HEK293 (cell line): ENCODE results near the gene NLRP1.

ENCODE experiments used
- CTCF ChIA-PET: fragments of 350-600 bp; formaldehyde crosslinking; extraction: SDS; loops from one replicate; lab custom pipeline; 2021; ENCODE audit warnings: antibody characterized with exemption; lab: Yijun Ruan, JAX
- POLR2A ChIA-PET: fragments of 300-600 bp; formaldehyde crosslinking; extraction: SDS; loops from one replicate; lab custom pipeline; 2020; ENCODE audit warnings: antibody characterized with exemption, inconsistent platforms; lab: Yijun Ruan, JAX
- H3K27ac ChIP-seq: fragments of 200-500 bp; sonication (Bioruptor generic); 2 replicates; pipeline ENCODE4 v1.5.1; 2014; ENCODE audit warnings: low read depth, low read length, control low read depth, inconsistent platforms; ENCODE audit errors: extremely low read depth
- H3K36me3 ChIP-seq, 2 experiments: fragments of 200-500 bp in 1 of 2; sonication (Bioruptor generic) in 1 of 2; 1 replicate in 1 of 2; 2 replicates in 1 of 2; pipeline ENCODE4 v1.5.1; 2014 to 2017; ENCODE audit warnings: inconsistent platforms in 2 of 2, low read length in 2 of 2; ENCODE audit not compliant: control insufficient read depth in 2 of 2, insufficient read depth in 1 of 2
- H3K4me1 ChIP-seq: fragments of 200-500 bp; sonication (Bioruptor generic); 2 replicates; pipeline ENCODE4 v1.5.1; 2014; ENCODE audit warnings: mild to moderate bottlenecking, low read length, inconsistent platforms; ENCODE audit not compliant: control insufficient read depth, insufficient read depth
- H3K4me3 ChIP-seq: 2 replicates; pipeline ENCODE4 v1.5.1; 2011; ENCODE audit warnings: low read depth, mild to moderate bottlenecking, control low read depth, low read length, moderate library complexity
- H3K9me3 ChIP-seq: fragments of 200-500 bp; sonication (Bioruptor generic); 2 replicates; pipeline ENCODE4 v1.5.1; 2014; ENCODE audit warnings: low read depth, low read length, inconsistent platforms; ENCODE audit not compliant: control insufficient read depth, insufficient read depth
- AEBP2 ChIP-seq: fragments of 450-650 bp; formaldehyde crosslinking; IDR thresholded peaks from 2 replicates; pipeline ENCODE4 v1.5.1; 2016; ENCODE audit warnings: missing biosample characterization, missing genetic modification characterization, borderline replicate concordance
- BCL6B ChIP-seq: fragments of 450-650 bp; formaldehyde crosslinking; IDR thresholded peaks from 2 replicates; pipeline ENCODE4 v1.5.1; 2017; ENCODE audit warnings: missing biosample characterization, missing genetic modification characterization
- MYNN ChIP-seq: fragments of 450-650 bp; formaldehyde crosslinking; IDR thresholded peaks from 2 replicates; pipeline ENCODE4 v1.5.1; 2016; ENCODE audit warnings: missing biosample characterization, missing genetic modification characterization, borderline replicate concordance
- PRDM4 ChIP-seq: fragments of 450-650 bp; formaldehyde crosslinking; IDR thresholded peaks from 2 replicates; pipeline ENCODE4 v1.5.1; 2017; ENCODE audit warnings: missing biosample characterization, missing genetic modification characterization
- REPIN1 ChIP-seq: fragments of 450-650 bp; formaldehyde crosslinking; IDR thresholded peaks from 2 replicates; pipeline ENCODE4 v1.5.1; 2017; ENCODE audit warnings: missing biosample characterization, missing genetic modification characterization, low read depth
- REST ChIP-seq: fragments of 450-650 bp; formaldehyde crosslinking; IDR thresholded peaks from 2 replicates; pipeline ENCODE4 v1.5.1; 2016; ENCODE audit warnings: missing biosample characterization, missing genetic modification characterization
- SP3 ChIP-seq: fragments of 450-650 bp; formaldehyde crosslinking; IDR thresholded peaks from 2 replicates; pipeline ENCODE4 v1.5.1; 2016; ENCODE audit warnings: missing biosample characterization, missing genetic modification characterization
- TRIM28 ChIP-seq: IDR thresholded peaks from 2 replicates; pipeline ENCODE4 v1.6.1; 2011; ENCODE audit warnings: low read length, control low read depth, borderline replicate concordance
- ZBTB7A ChIP-seq: fragments of 450-650 bp; formaldehyde crosslinking; IDR thresholded peaks from 2 replicates; pipeline ENCODE4 v1.5.1; 2016; ENCODE audit warnings: low read depth, missing biosample characterization, missing genetic modification characterization
- ZNF513 ChIP-seq: fragments of 450-650 bp; IDR thresholded peaks from 2 replicates; pipeline ENCODE4 v1.5.1; 2018; ENCODE audit warnings: missing biosample characterization, missing genetic modification characterization
- ZNF621 ChIP-seq: fragments of 450-650 bp; formaldehyde crosslinking; IDR thresholded peaks from 2 replicates; pipeline ENCODE4 v1.5.1; 2017; ENCODE audit warnings: missing biosample characterization, missing genetic modification characterization
- ZNF658 ChIP-seq: fragments of 450-650 bp; formaldehyde crosslinking; IDR thresholded peaks from 2 replicates; pipeline ENCODE4; 2016; ENCODE audit warnings: missing biosample characterization, missing genetic modification characterization
- ZNF777 ChIP-seq: fragments of 450-650 bp; formaldehyde crosslinking; IDR thresholded peaks from 2 replicates; pipeline ENCODE4 v1.5.1; 2017; ENCODE audit warnings: missing biosample characterization, missing genetic modification characterization, borderline replicate concordance
- ZNF843 ChIP-seq: fragments of 450-650 bp; formaldehyde crosslinking; IDR thresholded peaks from 2 replicates; pipeline ENCODE4 v1.5.1; 2016; ENCODE audit warnings: missing biosample characterization, missing genetic modification characterization

NLRP1 gene

GRCh38 chr17:5540321-5540720, 44.0 kb downstream of the NLRP1 start:
- H3K9me3 ChIP-seq: no peaks in the 10 kb centered on the region
- CTCF ChIA-PET: no interaction called here
- no peak for TF ChIP-seq BCL6B (tag by site-specific recombination)
- TF ChIP-seq ZNF777 (tag by site-specific recombination): no peak
- no peak for TF ChIP-seq ZNF513 (tag by site-specific recombination)
- no peaks in the 10 kb centered on the region for H3K4me1 ChIP-seq
- no peak overlapping the region for H3K27ac ChIP-seq
- POLR2A ChIA-PET: no interaction called here
- no peaks in the 10 kb centered on the region for H3K36me3 ChIP-seq
- H3K4me3 ChIP-seq: no peak overlapping the region

- no peak overlapping the region for H3K4me3 ChIP-seq
- TF ChIP-seq MYNN (tag by site-specific recombination) (no peak), TRIM28 (no peak), ZNF658 (tag by site-specific recombination) (no peak), PRDM4 (tag by site-specific recombination) (no peak), ZNF843 (no peak), REST (tag by site-specific recombination) (no peak), REPIN1 (tag by site-specific recombination) (no peak), AEBP2 (tag by site-specific recombination) (no peak), SP3 (tag by site-specific recombination) (no peak), ZBTB7A (no peak), ZNF621 (no peak)
- H3K9me3 ChIP-seq: no peaks in the 10 kb centered on the region
- no peaks in the 10 kb centered on the region for H3K36me3 ChIP-seq
- H3K4me1 ChIP-seq: no peaks in the 10 kb centered on the region
- POLR2A ChIA-PET: no interaction called here
- H3K27ac ChIP-seq: no peak overlapping the region
- CTCF ChIA-PET: no interaction called here
Measured at GRCh38 chr17:5539286-5539685, 45.0 kb downstream of the NLRP1 start.
